IPS-NIHi11 (cell line): ENCODE results near the gene GRK5.
"Not testable (repeated sequence)": the region's sequence is repeated elsewhere in the genome, so short reads cannot be mapped to it uniquely, and the experiment has no call there.

Experiments used
- DNase-seq: peaks from one replicate; pipeline ENCODE4 v3.0.0; 2012; ENCODE audit warnings: mixed read lengths, low spot score

GRK5 gene

DNA sequence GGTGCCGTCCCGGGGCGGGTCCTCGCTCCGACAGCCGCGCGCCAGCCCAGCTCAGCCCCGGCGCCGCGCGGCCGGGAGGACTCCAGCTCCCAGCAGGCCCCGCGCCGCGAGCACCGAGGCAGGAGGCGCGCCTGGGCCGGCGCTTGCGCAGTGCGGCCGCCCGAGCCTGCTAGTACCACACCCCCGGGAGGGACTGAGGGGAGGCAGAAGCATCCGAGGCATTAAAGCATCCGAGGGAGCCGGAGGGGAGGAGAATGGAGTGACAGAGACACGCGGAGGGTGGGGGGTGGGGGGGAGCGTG is at the start of gene GRK5:
TSS of gene GRK5 (plus strand) at position 206 of the 301 bp plus-strand sequence. CDS start 347 bp downstream, outside the sequence.
- DNase-seq: peak; percentile 97

- no peak for DNase-seq
These were observed 48.0 kb upstream of the GRK5 start for GRCh38 chr10:119159332-119159731.

DNA sequence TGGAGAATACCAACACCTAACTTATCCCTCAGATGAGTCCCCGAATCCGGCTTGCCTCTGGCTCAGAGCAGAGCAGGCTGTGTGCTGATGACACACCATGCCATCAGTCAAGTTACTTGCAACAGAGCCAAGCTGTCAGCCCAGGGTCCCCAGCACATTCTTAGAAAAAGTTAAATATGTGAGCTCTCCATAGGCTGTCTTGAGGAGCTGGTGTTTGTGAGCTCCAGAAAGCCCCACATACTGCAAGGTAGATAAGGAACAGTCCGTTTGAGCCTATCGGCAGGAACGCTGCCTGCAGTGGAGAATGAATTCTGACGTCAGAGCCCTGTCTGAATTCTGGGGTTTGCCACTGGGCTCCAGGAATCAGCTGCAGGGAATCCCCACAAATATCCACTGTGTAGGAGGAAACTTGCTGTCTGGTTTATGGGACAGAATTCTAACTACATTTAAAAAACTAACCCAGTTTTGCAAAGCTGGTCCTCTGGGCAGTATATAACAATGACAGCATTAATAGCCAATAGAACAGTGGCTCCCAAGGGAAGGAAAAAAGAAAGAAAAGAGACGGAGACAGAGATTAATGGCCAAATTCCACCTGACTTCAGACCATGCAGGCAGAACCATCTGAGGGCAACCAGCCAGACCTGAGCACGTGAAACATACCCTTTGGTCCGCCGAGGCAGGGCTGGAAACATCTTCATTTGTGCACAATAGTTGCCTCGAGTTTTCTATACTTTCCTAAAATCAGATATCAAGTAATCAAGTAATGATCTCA is 45.5 kb upstream of the GRK5 start:
- DNase-seq: no peak

- no peak for DNase-seq
These were observed 44.8 kb upstream of the GRK5 start for GRCh38 chr10:119162452-119163092.

DNA sequence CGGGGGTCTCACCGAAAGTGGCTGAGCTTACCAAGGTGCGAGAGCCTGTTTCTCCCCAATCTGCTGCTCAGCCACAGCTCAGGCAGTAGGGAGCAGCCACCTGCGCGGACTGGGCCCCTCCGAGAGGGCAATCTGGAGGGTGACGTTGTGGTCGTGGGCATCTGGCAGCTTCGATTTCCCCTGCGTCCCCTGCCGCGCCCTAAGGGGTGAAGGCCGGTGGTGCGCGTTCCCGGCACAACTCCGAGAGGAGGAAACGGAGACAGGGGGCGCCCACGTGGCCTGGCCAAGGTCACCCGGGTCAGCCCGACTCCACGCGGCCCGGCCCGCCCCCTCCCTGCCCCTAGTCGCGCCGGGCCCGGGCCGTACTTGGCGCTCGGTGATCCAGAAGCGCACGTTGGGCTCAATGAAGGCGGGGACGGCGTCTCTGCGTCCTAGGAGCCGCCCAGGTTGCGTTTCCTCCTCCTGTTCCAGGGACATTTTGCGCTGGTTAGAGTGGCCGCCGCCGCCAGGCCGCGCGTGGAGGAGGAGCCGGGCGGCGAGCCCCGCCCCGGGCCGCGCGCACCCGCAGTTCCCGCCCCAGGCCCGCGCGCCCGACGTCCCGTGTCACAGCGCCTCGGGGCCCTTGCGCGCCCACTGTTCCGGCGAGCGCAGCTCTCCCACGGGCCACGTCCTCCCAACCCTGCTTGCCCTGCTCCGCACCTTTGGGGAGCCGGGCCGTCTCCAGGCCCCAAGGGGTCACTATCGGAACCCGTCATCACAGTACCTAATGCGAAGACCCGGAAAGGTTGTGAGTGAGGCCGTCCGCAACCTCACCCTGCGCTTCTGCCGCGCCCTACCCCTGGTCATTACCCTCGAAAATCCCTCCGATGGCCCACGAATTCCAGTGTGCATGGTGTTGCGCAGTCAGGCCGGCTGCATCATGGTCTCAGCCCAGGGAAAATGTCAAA is 41.9 kb upstream of the GRK5 start, which contains the start of gene SFXN4:
TSS of gene SFXN4 (minus strand) at position 544 of the 947 bp plus-strand sequence. CDS start at position 477, 67 bp downstream.
- peak; percentile 86 for DNase-seq

DNA sequence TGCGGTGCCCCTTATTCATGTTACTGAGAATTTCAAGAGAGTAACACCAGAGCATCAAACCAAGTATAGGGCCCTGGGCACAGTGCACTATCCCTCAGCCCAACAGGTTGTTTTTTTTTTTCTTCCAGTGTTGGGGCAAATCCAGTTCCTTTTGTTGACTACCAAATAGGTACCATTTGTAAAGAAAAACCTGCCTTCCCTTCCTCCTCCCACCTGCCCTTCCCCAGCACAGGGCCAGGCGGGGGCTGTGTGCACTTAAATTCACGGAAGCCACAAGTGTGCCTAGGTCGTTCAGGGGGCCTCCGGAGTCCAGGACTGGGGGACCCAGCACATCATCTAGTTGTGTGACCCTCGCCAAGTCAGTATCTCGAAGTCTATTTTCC is 41.3 kb upstream of the GRK5 start:
- DNase-seq: no peak

DNA sequence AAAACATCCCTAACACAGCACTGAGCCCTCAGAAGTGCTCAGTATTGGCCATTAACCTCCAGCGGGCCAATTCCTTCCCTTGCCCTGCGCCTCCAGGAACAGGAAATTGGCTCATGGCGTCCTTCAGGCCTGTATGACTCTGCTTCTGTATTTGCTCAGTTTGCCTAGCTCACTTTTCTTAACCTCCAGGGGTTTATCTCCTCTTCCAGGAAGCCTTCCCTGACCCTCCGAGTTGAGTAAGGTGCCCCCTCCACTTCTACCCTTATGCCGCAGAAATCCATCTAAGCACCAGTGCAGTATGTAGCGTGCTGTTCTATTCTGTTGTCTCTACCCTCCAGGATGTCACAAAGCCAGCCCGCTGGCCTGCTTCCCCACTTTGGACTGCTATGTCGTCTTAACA is 40.8 kb upstream of the GRK5 start:
- no peak for DNase-seq

DNA sequence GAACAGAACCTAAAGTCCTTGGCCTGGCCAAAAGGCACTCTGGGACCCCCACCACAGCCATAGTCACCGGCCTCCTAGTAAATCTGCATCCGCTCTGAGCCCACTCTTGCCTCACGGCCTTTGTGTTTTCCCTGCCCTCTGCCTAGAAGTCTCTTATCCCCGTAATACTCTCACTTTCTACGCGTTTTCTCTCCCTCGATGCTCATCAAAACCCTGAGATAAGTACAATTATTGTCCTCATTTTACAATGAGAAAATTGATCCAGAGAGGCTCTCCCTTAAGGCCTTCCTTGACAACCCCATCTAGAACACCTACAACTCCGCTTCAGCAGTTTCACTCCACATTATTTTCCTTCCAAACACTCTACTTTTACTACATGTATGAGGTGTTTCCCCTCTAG is 40.3 kb upstream of the GRK5 start:
- DNase-seq: no peak

GRCh38 chr10:119174109-119174508 is 33.3 kb upstream of the GRK5 start:
- no peak for DNase-seq

- no peak for DNase-seq
These were observed 31.2 kb upstream of the GRK5 start for GRCh38 chr10:119176166-119176565.

GRCh38 chr10:119177708-119178371 is 29.5 kb upstream of the GRK5 start:
- no peak for DNase-seq

- peak; percentile 95 for DNase-seq
These were observed 28.8 kb upstream of the GRK5 start, which contains the start of gene PRDX3 for GRCh38 chr10:119178372-119179119. Gene PRDX3 (minus strand): TSS chr10:119178812. CDS start chr10:119178790, 22 bp downstream.

DNA sequence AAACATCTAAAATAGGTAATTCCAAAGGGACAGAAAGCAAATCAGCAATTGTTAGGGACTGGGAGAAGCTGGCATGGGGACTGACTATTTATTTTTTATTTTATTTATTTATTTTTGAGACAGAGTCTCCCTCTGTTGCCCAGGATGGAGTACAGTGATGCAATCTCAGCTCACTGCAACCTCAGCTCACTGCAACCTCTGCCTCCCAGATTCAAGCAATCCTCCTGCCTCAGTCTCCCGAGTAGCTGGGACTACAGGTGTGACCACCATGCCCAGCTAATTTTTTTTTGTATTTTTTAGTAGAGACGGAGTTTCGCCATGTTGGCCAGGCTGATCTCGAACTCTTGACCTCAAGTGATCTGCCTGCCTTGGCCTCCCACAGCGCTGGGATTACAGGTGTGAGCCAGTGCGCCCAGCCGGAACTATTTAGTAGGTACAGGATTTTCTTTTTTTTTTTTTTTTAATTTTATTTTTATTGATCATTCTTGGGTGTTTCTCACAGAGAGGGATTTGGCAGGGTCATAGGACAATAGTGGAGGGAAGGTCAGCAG is 26.4 kb upstream of the GRK5 start:
- not testable (repeated sequence) for DNase-seq

GRCh38 chr10:119183664-119184412 is 23.5 kb upstream of the GRK5 start:
- no peak for DNase-seq

DNA sequence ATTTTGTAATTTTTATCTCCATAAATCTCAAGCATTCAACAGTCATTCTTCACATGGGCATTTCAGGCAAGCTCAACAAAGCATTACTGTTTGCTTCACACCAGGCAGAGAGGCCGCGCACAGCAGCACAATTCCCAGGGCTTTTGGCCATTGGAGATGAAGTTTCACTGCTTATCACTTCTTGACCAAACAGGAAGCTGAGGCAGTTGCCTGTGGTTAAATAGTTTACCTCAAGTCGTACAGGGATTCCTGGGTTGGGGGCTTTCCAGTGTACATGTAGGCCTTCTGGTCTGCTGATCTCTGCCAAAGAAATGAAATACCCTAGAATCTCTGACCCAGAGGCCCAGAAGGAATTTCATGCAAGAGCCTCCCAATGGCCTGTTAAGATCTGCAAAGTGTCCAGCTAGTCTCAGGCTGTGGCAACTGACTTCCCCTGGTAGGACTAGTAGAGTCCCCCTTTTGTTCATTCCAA is 17.5 kb upstream of the GRK5 start:
- DNase-seq: no peak

DNA sequence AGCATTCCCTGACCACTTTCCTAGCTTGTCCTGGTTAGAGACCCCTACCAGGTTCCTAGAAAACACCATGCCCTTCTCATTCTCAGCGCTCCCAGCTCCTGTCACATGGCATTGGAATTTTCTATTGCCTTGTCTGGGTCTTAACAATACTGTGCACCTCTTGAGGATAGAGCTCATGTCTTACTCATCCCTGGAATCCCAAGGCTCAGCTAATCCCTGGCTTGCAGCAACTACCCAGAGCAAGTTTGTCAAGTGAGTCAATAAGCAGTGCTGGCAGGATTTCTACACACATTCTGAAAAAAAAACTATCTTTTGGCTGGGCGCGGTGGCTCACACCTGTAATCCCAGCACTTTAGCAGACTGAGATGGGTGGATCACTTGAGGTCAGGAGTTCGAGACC is 17.0 kb upstream of the GRK5 start:
- peak; percentile 26 for DNase-seq

DNA sequence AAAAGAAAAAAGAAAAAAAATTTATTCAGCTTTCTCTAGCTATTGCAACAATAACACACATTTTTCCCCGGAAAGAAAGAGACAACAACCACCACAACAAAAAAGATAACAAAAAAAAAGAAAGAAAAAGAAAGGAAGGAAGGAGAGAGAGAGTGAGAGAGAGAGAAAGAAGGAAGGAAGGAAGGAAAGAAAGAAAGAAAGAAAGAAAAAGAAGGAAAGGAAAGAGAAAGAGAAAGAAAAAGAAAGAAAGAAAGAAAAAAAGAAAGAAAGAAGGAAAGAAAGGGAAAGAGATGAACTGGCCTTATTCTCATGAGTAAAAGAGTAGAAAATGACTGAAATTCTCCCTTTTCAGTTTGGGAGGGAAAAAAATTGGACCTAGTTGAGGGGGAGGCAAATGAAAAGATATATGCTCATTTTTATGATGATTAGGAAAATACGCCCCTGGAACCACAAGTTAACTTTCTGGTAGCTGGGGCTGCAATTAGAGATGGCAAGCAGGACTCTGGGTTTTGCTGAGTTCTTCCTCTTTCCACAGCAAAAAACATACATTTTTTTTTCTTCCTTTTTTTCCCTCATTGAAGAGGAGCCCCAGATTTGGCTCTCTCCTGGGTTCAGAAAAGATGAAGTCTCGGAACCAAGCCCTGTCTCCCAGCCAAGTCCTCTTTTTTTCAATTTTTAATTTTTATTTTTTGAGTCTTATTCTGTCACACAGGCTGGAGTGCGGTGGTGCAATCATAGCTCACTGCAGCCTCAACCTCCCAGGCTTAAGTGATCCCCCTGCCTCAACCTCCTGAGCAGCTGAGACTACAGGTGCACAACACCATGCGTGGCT is 16.2 kb upstream of the GRK5 start:
- no peak for DNase-seq

DNA sequence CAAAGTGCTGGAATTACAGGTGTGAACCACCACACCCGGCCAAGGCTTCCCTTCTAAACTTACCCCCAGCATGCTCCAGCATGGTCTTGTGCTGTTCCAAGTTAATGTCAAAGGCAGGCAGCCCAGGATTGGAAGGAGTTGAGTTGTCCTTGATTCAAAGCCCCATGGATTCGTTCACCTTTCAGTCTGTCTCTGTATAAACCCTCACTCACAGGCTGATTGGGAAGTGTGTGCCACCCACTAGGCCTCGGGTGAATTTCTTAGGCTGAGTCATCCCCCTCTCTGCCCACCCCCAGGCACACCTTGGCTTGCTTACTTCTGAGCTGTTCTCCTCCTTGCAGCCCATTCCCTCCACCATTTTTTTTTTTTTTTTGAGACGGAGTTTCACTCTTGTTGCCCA is 15.5 kb upstream of the GRK5 start:
- DNase-seq: no peak

DNA sequence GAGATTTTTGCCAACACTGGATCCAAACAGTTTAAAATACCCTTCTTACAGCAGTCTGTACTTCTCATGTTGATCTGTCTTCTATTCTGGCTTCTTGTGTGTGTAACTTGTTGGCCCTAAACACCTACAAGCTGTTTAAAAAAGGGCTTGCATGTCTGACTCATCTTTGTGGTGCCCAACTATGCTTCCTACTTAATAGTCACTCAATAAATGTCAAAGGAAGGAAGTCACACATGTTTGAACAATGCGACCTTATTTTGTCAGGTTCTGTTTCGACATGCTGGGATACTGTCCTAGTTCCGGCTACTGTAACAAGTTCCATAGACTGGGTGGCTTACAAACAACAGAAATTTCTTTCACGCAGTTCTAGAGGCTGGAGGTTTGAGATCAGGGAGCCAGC is 9.4 kb upstream of the GRK5 start:
- DNase-seq: no peak
